EL (cell line): ENCODE results near the gene PHF21B.
"Not testable (repeated sequence)": the region's sequence is repeated elsewhere in the genome, so short reads cannot be mapped to it uniquely, and the experiment has no call there.

Experiments used
- DNase-seq: peaks from one replicate; pipeline ENCODE4 v3.0.0-alpha.2; 2016

The PHF21B gene

DNA sequence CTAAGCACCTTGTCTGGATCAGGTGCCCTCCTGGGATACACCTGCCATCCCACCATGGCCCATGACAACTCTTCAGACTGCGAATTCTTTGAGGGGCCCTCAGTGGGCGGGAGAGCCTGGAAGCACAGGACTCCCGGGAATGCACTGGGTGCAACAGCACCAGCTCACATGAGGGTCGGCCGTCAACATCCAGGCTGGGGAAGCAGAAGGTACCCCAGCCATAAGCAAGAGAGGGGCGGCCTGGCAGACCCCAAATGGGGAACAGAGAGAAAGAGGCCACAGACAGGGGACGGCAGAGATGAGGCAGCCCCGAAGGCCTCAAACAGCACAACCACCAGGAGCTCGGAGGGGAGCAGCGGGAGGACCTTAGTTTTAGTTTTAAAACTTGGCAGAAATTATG is 94.4 kb downstream of the PHF21B start:
- no peak for DNase-seq

DNA sequence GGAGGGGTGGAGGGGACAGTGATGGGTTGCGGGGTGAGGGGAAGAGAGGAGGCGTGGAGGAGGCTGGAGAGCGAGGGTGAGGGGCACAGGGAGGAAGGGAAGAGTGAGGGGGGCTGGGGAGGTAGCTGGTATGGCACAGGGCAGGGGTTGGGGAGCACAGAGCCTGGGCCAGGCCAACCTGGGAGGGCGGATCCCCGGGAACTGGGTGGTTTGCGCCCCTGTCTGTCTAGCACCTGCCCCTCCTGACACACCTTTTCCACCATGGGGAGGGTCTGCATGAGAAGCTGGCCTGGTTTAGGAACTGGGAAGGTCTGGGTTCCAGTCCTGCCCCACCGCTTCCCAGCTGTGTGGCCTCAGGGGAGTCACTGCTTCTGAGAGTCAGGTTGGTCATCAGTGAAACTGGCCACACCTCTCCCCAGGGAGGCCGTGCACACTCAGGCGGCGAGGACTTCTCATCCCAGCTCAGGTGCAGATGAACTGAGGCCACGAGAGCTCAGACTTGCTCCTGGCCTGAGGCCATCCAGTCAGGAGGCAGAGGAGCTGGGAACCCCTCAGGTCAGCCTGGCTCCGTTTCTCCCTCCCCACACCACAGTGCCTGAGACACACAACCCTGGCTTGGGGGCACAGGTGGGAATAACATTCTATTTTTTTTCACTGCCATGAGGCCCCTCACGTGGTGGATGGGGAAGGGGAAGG is 95.6 kb downstream of the PHF21B start:
- DNase-seq = no peak

DNA sequence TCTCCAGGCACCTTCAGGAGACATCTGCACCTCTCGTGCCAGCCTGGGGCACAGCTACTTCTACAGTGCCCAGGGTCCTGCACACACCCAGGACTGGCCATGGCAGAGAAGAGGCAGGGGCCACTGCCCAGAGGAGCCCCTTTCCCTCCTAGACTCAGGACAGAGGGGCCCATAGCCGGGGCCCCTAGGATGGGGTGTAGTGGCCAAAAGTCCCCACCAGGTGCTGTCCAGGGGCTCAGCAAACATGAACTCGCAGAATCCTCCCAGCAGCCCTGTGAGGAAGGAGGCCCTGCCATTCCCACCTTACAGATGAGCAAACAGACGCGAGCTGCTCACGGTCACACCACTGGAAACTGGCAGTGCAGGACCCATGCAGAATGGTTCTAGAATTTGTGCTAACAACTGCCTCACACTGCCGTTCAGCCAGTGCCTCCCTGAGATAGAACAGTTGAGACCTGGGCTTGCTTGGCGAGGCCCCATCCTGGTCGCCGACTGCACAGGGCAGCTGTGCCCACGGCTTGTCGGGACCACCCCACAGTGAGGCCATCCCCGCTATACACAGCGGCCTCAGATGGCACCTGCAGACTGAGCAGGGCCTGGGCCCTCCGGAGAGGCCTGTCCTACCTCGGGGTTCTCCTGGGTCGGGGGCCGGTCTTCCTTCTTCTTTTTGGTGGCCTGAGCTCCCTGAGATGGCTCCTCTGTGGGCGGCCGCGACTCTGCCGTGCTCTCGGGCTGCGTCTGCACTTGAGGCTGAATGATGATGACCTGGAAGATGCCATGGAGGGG is 96.4 kb downstream of the PHF21B start:
- no peak for DNase-seq

DNA sequence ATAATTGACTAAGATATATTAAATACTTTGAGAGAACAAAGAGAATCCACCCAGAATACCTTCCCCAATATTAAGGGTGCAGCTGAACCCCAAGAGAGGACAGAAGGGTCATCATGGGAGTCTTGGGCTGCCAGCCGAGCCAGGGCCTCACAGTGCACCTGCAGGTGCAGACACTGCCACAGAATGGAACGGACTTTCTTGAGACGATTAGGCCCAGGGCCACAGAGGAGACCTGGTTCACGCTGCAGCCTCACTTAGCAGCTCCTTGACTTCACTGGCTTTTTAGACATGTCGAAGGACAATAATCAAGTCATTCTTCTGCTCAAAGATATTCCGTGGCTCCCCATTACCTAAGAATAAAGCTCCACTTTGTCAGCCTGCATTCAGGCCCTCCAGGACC is 100.6 kb downstream of the PHF21B start:
- DNase-seq = no peak

DNA sequence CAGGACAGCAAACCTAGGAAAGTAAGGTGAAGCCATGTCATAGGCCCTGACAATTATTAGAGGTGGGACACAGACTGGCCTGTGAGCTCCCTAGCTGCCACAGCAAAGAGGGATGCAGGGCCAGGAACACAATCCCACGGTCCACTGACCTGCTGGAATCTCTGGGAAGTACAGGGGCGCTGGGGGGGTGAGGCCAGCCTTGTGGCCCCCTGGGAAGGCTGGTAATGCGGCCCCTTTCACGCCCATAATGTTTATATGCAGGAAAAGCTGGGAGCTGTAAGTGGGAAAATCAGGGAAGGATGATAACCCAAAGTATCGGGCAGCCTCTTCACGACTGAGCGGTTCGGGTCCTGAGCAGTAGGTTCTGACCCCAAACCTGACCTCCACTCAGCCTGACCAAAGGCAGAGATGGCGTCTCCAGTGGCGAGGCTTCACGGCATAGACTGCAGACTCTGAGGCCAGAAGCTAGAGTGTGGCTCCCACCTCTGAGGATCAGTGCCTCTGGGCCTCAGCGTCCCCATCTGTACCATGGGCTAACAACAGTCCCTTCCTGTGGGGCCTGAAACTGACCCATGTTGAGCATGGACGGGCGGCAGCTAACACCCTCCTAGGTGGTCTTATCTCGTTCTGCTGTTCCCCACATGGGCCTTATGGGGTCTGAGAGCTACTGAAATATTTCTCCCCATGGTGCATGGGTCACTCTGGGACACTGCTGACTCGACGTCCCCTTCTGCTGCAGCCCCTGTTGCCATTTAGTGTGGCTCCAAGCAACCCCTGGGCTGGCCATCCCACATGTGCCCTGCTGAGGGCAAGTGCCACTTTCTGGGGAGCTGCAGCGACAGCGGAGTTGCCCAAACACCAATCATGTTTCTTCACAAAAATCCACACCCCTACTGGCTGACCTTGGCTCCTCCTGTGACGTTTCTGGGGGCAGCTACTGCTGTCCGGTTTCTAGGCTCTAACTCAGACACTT is 101.8 kb downstream of the PHF21B start:
- DNase-seq = no peak

DNA sequence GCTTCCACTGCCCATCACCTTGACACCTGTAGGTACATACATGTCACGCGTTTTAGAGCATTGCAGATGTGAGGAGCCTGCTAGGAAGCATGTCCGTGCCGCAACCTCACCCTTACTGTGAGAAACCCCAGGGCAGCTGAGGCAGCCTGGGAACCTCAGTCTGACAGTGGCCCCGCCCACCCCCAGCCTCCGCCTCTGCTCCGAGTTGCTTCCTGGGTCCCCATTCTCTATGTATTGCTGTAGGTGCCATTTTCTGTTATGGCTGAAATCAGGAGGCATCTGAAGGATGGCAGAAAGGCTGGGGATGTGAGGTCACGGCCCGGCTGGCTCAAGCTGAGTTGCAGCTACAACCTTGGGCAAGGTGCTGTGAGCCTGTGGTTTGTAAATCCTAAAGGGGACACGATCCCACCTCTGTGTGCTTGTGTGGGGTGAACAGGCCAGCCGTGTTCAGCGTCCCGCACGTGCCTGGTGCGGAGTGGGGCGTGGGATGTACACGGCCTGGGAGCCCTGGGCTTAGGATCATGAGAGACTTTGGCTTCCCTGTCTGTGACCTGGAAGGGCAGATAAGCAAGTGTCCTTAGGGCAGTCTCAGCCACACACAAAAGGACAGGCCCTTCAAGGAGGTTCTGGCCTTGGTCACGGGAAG is 102.7 kb downstream of the PHF21B start:
- no peak for DNase-seq

DNA sequence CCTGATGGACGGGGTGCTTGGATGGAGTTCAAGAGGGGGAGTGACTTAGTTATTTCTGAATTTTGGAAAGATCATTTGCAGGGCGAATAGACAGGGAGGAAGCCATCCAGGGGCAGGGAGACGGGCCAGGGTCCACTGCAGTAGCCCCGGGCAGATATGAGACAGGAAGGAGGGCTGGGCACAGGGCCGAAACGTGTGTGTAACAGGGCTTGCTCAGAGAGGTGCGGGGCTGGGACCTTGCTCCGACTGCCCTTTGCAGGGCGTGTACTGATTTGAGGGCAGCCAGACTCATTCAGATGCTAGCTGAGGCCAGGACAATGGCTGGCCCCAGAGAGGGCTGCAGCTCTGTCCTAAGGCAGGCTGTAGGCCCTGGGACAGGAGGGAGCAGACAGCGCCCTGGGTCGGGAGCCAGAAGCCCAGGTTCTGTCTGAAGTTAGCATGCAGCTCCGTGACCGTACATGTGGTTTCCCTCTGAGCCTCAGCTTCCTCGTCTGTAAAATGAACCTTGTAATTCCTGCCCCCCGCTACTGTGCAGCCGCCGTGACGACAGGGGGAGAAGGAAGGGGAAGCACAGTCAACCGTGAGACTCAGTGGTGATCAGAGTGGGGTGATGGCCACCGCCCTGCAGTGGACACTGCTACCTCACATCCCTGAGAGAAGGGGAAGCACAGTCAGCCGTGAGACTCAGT is 103.4 kb downstream of the PHF21B start:
- DNase-seq = no peak

DNA sequence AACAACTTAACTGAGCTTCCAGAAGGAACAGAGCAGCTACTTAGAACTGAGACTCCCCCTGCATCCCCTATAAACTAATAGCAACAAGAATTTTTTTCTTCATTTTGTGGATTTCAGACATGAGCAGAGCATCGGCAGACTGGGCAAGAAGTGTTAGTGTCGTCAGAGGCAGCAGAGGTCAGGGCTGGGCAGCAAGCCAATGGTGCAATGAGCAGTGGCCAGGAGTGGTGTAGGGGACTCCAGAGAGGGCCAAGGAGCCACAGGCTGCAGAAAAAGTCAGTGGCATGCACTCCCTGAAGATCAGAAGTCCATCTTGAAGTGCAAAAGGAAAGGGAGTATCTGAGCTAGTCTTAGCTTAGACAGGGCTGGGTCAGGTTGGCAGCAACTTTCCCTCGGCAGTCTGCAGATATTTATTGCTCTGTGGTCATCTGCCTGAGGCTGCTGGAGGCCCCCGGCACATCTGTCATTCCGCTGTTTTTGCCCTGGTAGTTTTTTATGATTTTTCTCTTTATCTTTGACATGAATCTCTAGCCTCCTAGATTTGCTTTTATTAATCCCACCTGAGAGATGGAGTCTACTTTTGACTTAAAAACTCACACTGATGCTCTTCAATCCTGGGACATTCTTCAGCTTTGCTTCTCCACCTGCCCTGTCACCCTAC is 105.2 kb downstream of the PHF21B start:
- DNase-seq = not testable (repeated sequence)

DNA sequence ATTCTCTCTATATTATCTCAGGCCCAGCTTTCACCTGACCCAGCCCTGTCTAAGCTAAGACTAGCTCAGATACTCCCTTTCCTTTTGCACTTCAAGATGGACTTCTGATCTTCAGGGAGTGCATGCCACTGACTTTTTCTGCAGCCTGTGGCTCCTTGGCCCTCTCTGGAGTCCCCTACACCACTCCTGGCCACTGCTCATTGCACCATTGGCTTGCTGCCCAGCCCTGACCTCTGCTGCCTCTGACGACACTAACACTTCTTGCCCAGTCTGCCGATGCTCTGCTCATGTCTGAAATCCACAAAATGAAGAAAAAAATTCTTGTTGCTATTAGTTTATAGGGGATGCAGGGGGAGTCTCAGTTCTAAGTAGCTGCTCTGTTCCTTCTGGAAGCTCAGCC is 106.6 kb downstream of the PHF21B start:
- not testable (repeated sequence) for DNase-seq

DNA sequence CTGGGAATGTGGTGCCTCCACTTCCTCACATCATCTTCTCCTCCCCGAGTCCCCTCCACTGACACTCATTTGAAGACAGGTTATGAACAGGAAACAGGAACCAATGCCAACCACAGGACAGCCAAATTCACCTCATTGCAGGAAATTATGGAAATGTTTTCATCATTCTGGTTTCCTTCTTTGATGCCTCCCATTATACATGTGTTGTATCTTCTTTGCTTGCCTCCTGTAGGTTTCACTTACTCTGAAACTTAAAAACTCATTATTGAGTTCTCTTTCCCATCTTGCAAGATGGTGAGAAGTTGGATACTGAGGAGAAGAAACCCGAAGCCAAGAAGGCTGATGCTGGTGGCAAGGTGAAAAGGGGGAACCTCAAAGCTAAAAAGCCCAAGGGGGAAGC is 108.5 kb downstream of the PHF21B start:
- no peak for DNase-seq

DNA sequence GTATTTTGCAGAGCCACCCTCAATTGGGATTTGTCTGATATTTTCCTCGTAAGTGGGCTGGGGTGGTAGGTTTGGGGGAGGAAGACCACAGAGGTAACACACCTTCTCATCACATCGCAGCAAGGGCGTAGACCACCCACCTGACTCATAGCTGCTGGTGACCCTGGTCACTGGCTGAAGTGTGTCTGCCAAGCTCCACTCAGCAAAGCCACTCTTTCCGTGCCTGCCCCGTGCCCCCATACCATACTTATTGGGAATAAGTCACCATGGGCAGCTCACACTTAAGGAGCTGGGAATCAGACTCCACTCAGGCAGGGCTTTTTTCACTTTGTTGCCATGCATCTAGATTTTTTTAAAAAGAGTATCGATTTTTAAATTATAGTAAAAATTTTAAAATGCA is 111.6 kb downstream of the PHF21B start:
- DNase-seq = no peak

DNA sequence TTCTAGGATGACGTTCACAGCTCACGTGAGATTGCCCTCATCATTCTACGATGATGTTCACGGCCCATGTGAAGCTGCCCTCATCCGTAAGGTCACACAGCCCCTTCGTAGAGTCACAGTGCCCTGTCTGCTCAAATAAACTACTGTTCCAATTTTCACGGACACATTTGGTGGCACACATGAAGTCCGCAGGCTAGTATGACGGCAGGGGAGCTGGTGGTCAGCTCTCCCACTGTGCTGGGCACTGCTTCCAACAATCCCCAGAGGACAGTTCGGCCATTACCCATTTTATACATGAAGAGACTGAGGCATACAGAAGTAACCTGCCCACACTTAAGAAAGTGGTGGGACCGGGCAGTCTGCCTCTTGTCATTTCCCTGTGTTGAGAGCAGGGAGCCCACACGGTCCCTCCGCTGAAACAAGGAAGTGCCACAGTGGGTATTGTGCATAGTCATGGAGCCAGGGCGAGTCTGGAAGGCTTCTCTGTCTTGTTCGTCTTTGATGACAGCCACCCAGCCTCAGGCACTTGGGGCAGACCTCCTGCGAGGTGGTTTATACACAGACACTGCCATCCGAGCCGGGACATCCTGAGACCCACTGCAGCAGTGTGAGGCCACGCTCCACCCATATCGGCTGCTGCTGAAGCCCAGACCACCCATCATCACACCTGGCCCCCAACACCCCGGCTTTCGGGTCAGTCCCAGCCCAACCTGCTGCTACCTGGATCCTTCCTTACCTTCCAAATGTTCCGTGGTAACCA is 114.3 kb downstream of the PHF21B start:
- no peak for DNase-seq

DNA sequence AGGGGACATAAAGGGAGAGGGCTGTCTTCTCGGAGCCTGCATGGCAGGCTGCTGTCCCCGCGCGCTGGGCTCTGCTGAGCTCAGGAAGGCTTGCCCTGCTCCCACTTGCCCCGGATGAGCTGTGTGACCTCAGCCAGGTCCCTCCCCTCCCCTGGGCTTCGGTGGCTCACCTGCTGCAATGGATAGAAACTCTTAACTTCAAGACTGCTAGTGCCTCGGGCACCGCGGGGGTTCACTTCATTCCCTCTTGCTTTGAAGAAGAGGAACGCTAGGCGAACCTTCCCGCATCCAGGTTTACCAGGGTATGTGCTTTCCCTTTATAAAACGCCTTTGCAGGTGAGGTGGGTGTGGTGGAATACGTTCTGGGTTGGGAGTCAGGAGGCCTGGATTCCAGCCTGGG is 115.0 kb downstream of the PHF21B start:
- DNase-seq = no peak

DNA sequence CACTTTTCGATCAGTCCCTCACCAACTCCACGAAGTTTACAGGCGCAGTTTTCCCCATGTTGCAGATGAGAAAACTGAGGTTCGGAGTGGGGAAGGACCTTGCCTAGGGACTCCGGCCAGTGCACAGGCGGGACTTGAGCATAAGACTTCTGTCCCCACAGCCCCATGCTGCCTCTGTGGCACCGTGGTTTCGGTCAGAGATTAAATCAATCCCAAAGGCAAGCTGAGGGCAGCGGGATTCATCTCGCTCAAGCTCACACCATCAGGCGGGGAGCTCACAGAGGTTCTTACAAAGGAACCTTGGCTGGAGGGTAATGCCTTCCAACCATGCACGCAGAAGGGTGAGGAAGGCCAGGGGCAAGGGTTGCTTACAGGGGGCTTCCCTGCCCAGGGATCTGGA is 115.5 kb downstream of the PHF21B start:
- no peak for DNase-seq

DNA sequence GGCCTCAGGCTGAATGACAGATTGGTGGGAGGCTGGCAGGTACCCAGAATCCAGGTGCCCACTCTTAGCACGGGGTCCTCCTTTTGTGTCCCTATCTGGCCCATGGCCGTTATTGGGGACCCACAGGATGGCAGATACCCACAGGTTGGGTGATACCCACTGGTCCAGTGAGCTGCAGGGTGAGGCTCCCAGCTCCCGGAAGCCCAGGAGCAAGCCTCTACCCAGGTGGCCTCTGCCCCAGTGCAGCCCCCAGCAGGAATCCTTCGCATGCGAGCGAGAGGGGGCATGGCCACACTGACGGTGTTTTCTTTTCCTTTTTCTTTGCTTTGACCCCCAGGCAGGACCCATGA is 116.1 kb downstream of the PHF21B start:
- no peak for DNase-seq

DNA sequence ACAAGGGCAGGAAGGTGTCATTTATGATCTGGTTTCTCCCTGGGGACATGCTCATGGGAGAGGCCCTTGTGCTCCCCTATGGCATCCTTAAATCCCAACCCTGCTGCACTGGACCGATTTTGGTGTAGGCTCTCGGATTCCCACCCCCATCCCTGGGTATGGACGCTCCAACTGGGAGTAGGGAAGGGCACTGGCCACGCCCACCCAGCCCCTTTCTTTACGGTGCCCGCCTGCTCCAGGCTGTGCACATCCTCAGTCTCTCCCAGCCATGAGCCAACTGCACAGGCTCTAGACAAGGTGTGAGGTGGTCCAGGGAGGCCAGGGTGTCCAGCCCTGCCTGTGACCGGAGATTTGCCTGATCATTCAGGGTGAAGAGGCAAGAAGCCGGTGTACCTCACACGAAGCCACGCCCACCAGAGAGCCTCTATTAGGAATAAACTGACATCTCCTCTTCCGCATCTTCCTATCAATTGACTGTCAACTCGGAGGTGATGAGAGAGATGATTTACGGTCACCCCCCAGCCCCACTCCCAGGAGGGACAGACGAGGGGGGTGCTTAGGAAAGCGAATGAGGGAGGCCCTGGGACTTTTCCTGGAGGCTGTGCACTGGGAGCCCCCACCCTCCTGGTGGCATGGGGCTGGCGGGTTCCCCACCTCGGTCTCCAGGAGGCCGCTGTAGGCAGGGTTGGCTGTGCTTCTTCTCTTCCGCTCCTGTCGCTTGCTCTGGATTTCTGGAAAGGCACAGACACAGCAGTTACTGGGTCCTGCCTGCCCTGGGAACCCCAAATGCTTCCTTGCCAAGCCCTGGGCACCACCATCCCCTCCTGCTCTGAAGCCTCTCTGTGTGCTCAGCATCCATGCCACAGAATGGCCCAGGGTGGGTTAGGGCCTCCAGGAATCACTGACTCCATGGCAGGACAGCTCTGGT is 116.7 kb downstream of the PHF21B start:
- DNase-seq = no peak

DNA sequence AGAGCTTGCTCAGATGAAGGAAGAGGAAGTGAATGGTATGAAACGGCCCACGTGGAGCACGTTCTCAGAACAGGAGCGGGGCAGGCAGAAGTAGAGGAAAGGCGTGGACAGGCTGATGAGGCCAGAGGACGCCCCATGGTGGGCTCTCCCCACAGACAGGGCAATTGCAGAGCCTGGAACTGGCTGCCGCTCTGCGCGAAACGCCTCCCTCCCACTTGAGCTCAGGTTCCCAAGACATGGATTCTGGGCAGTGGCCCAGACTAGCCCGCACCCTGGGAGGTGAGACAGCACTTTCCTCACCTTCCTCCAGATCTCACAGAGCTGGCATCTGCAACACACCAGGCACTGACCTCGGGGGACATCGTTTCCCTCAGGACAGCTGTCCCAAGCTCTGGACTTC is 117.6 kb downstream of the PHF21B start:
- no peak for DNase-seq

DNA sequence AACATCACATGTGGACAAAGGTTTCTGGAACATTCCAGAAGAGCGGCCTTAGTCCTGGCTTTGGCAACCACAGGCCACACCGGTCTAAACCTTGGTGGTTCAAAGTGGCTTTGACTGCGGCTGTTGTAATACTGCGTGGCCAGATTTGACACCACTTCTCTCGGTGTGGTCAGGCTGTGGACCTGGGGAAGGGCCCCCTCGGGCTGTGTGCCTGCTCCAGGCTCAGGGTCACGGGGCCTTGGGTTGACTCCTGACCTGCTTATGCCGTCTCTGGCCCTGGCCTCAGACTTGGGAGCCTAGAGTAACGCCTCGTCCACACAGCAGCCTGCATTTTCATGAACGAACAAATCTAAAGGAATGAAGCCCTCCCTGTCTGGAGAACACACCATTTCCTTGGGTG is 118.0 kb downstream of the PHF21B start:
- DNase-seq = no peak

DNA sequence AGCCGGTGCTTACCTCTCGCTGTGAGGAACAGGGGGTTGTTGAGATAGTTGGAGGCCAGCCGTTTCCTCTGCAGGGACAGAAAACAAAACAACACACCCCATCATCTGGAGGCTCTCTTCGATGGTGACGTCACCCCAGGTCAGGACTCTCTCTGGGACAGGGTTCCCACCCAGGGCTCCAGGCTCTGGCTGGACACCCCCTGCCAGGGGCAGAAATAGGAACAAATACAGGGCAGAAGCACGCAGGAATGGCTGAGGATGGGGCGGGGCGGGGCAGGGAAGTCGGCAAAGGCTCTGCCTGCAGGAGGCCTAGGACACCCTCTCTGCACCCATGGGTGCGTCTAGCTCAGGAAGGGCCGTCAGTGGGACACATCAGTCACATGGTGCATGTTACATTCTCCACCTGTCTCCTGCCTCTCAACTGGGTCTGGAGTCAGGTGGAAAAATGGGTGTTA is 118.5 kb downstream of the PHF21B start:
- no peak for DNase-seq
